CD8-positive, alpha-beta memory T cell (primary cell): ENCODE data around the gene TMEM259. TPM values are rescaled to one million over a fixed set of nuclear protein-coding genes. Genes with fewer than 3 reads are reported as not detected.

Experiments
- CTCF ChIA-PET: fragments of 350-600 bp; sonication (Branson Sonifier 250); formaldehyde crosslinking; loops from one replicate; lab custom pipeline; 2021; ENCODE audit warnings: antibody characterized with exemption; lab: Charles Lee
- POLR2A ChIA-PET: fragments of 350-600 bp; sonication (Branson Sonifier 250); formaldehyde crosslinking; loops from one replicate; lab custom pipeline; 2021; ENCODE audit warnings: antibody characterized with exemption; lab: Charles Lee
- DNase-seq, 5 donors: peaks; one replicate each; pipeline versions ENCODE4 v3.0.0 to v3.0.0-alpha.2; 2020 to 2022; ENCODE audit warnings: mixed read lengths in 1 of 5
- H3K27ac ChIP-seq: one replicate; pipeline ENCODE4 v1.7.0; 2013; ENCODE audit warnings: low read depth, mild to moderate bottlenecking, low read length, moderate library complexity
- H3K27me3 ChIP-seq: 2 replicates; pipeline ENCODE4 v1.7.0; 2013; ENCODE audit warnings: low read length, mild to moderate bottlenecking; ENCODE audit not compliant: insufficient read depth, poor library complexity, severe bottlenecking
- H3K36me3 ChIP-seq: 2 replicates; pipeline ENCODE4 v1.7.0; 2013; ENCODE audit warnings: mild to moderate bottlenecking, low read length, moderate library complexity; ENCODE audit not compliant: insufficient read depth
- H3K4me1 ChIP-seq: 2 replicates; pipeline ENCODE4 v1.7.0; 2013; ENCODE audit warnings: mild to moderate bottlenecking, low read length, moderate library complexity; ENCODE audit not compliant: insufficient read depth
- H3K4me3 ChIP-seq: 2 replicates; pipeline ENCODE4 v1.7.0; 2013; ENCODE audit warnings: mild to moderate bottlenecking, low read length
- H3K9me3 ChIP-seq: 2 replicates; pipeline ENCODE4 v1.7.0; 2013; ENCODE audit warnings: mild to moderate bottlenecking, low read length
- H3K27ac Mint-ChIP-seq, 8 donors: one replicate each; pipeline ENCODE4 v1.8.0; 2020 to 2021; ENCODE audit warnings: mixed read lengths in 8 of 8, mild to moderate bottlenecking in 6 of 8, inconsistent platforms in 3 of 8, moderate library complexity in 3 of 8
- H3K27me3 Mint-ChIP-seq, 2 donors: one replicate each; pipeline ENCODE4 v1.8.0; 2020 to 2021; ENCODE audit warnings: mixed read lengths in 2 of 2, mild to moderate bottlenecking in 1 of 2, moderate library complexity in 1 of 2
- H3K36me3 Mint-ChIP-seq, 3 donors: one replicate each; pipeline ENCODE4 v1.8.0; 2020 to 2021; ENCODE audit warnings: mixed read lengths in 3 of 3, inconsistent platforms in 1 of 3, mild to moderate bottlenecking in 1 of 3
- H3K4me1 Mint-ChIP-seq, 3 donors: one replicate each; pipeline ENCODE4 v1.8.0; 2020 to 2021; ENCODE audit warnings: mixed read lengths in 3 of 3, inconsistent platforms in 1 of 3, mild to moderate bottlenecking in 1 of 3
- H3K4me3 Mint-ChIP-seq, 7 donors: one replicate each; pipeline ENCODE4 v1.8.0; 2020 to 2021; ENCODE audit warnings: mixed read lengths in 7 of 7, mild to moderate bottlenecking in 6 of 7, moderate library complexity in 4 of 7, inconsistent platforms in 2 of 7
- H3K9me3 Mint-ChIP-seq, 5 donors: one replicate each; pipeline ENCODE4 v1.8.0; 2020 to 2022; ENCODE audit warnings: mixed read lengths in 5 of 5, mild to moderate bottlenecking in 3 of 5, moderate library complexity in 2 of 5, inconsistent platforms in 1 of 5
- polyA plus RNA-seq: library from polyadenylated mRNA; unstranded; fragments of 300-500 nt; fragmentation: Illumina TruSeq; gene quantifications from one replicate; pipeline ENCODE4 v1.2.3, GENCODE V29; 2021
- total RNA-seq, 2 experiments: library from RNA; stranded (reverse); gene quantifications; one replicate each; pipeline ENCODE4 v1.2.3, GENCODE V29; 2021

TMEM259 gene
- total and polyA plus RNA-seq, 3 experiments from 2014 or later = 84.6 to 157 (median 151) TPM

- peaks cover 15% of the 10 kb centered on the region for H3K4me1 ChIP-seq
- H3K36me3 ChIP-seq = no peaks in the 10 kb centered on the region
- CTCF ChIA-PET = interaction anchor here (0.6 to 1.2 kb wide), 2 partner anchors 72 to 113 kb away, joined by 3 read pairs; no protein-coding TSS in a partner anchor
- H3K4me3 ChIP-seq = no peak overlapping the region
- no peak for DNase-seq
- H3K9me3 ChIP-seq = no peaks in the 10 kb centered on the region
- no peak overlapping the region for H3K27ac ChIP-seq
- peak overlapping the region in 1 of 8 donors; percentile 74 for H3K27ac Mint-ChIP-seq
- H3K4me1 Mint-ChIP-seq = peaks cover 5 to 24% (median 6%) of the 10 kb centered on the region in 3 donors
- peaks cover 0 to 6% (median 0%) of the 10 kb centered on the region in 5 donors for H3K9me3 Mint-ChIP-seq
- POLR2A ChIA-PET = no interaction called here
- H3K27me3 ChIP-seq = no peaks in the 10 kb centered on the region
- no peak overlapping the region for H3K4me3 Mint-ChIP-seq
- H3K27me3 Mint-ChIP-seq = peaks cover 0 to 2% of the 10 kb centered on the region in 2 donors
- peaks cover 0 to 40% (median 0%) of the 10 kb centered on the region in 3 donors for H3K36me3 Mint-ChIP-seq
These were observed 28.8 kb downstream of the TMEM259 start for GRCh38 chr19:991932-992669.

GRCh38 chr19:991174-991931 is 29.6 kb downstream of the TMEM259 start:
- POLR2A ChIA-PET = interaction anchor here (0.6 kb wide), 1 partner anchor 76 kb away, joined by 7 read pairs; no protein-coding TSS in a partner anchor
- Mint-ChIP-seq H3K4me3 (no peak overlapping the region), H3K9me3 (peaks cover 0 to under 1% (median 0%) of the 10 kb centered on the region in 5 donors), H3K4me1 (peaks cover 3 to 16% (median 6%) of the 10 kb centered on the region in 3 donors), H3K27me3 (peaks cover 0 to 1% of the 10 kb centered on the region in 2 donors), H3K27ac (peak overlapping the region in 1 of 8 donors; percentile 26), H3K36me3 (peaks cover 0 to 47% (median 0%) of the 10 kb centered on the region in 3 donors)
- CTCF ChIA-PET = interaction anchor here (1.2 kb wide), 1 partner anchor 71 kb away, joined by 3 read pairs; no protein-coding TSS in a partner anchor
- Histone ChIP-seq H3K9me3 (no peaks in the 10 kb centered on the region), H3K4me3 (no peak overlapping the region), H3K4me1 (peaks cover 8% of the 10 kb centered on the region), H3K27ac (no peak overlapping the region), H3K27me3 (no peaks in the 10 kb centered on the region), H3K36me3 (no peaks in the 10 kb centered on the region)
- DNase-seq = peak; percentile 29 to 71 (median 56)

GRCh38 chr19:990746-991145 is 30.2 kb downstream of the TMEM259 start:
- H3K27me3 Mint-ChIP-seq = no peaks in the 10 kb centered on the region
- Histone ChIP-seq H3K4me1 (peaks cover 2% of the 10 kb centered on the region), H3K27ac (no peak overlapping the region), H3K4me3 (no peak overlapping the region), H3K9me3 (no peaks in the 10 kb centered on the region), H3K36me3 (no peaks in the 10 kb centered on the region), H3K27me3 (no peaks in the 10 kb centered on the region)
- CTCF ChIA-PET = no interaction called here
- no peak overlapping the region for H3K4me3 Mint-ChIP-seq
- H3K36me3 Mint-ChIP-seq = peaks cover 0 to 48% (median 0%) of the 10 kb centered on the region in 3 donors
- no peak for DNase-seq
- H3K9me3 Mint-ChIP-seq = no peaks in the 10 kb centered on the region
- POLR2A ChIA-PET = no interaction called here
- peak overlapping the region in 2 of 8 donors; percentile 26 to 60 for H3K27ac Mint-ChIP-seq
- H3K4me1 Mint-ChIP-seq = peaks cover 2 to 12% (median 5%) of the 10 kb centered on the region in 3 donors

- no peak for DNase-seq
- Mint-ChIP-seq H3K4me1 (peaks cover 6 to 13% (median 9%) of the 10 kb centered on the region in 3 donors), H3K27me3 (no peaks in the 10 kb centered on the region), H3K36me3 (peaks cover 0 to 52% (median 0%) of the 10 kb centered on the region in 3 donors), H3K4me3 (no peak overlapping the region), H3K27ac (no peak overlapping the region), H3K9me3 (no peaks in the 10 kb centered on the region)
- H3K4me3 ChIP-seq = no peak overlapping the region
- H3K9me3 ChIP-seq = no peaks in the 10 kb centered on the region
- H3K27me3 ChIP-seq = no peaks in the 10 kb centered on the region
- CTCF ChIA-PET = no interaction called here
- peaks cover under 1% of the 10 kb centered on the region for H3K4me1 ChIP-seq
- POLR2A ChIA-PET = no interaction called here
- H3K36me3 ChIP-seq = no peaks in the 10 kb centered on the region
- no peak overlapping the region for H3K27ac ChIP-seq
These were observed 30.8 kb downstream of the TMEM259 start for GRCh38 chr19:990119-990571.

- DNase-seq = peak in 1 of 5 donors; percentile 47
These were observed 31.4 kb downstream of the TMEM259 start for GRCh38 chr19:989381-990081.

GRCh38 chr19:988510-988909 is 32.4 kb downstream of the TMEM259 start:
- peaks cover 0 to 54% (median 0%) of the 10 kb centered on the region in 3 donors for H3K36me3 Mint-ChIP-seq
- CTCF ChIA-PET = interaction anchor here (1.5 to 1.9 kb wide), 2 partner anchors 66 to 125 kb away, joined by 3 to 6 read pairs; no protein-coding TSS in a partner anchor
- H3K27me3 Mint-ChIP-seq = no peaks in the 10 kb centered on the region
- no peaks in the 10 kb centered on the region for H3K36me3 ChIP-seq
- H3K27ac ChIP-seq = no peak overlapping the region
- no peaks in the 10 kb centered on the region for H3K9me3 ChIP-seq
- H3K4me3 Mint-ChIP-seq = peak overlapping the region in 1 of 7 donors; percentile 69
- H3K27ac Mint-ChIP-seq = peak overlapping the region in 1 of 8 donors; percentile 60
- no peak overlapping the region for H3K4me3 ChIP-seq
- POLR2A ChIA-PET = interaction anchor here (0.8 kb wide), 1 partner anchor 15 kb away, joined by 5 read pairs; no protein-coding TSS in a partner anchor
- H3K27me3 ChIP-seq = no peaks in the 10 kb centered on the region
- H3K4me1 ChIP-seq = peaks cover 12% of the 10 kb centered on the region
- no peaks in the 10 kb centered on the region for H3K9me3 Mint-ChIP-seq
- peaks cover 15 to 27% (median 24%) of the 10 kb centered on the region in 3 donors for H3K4me1 Mint-ChIP-seq
- DNase-seq = peak in 1 of 5 donors; percentile 36

More at GRCh38 chr19:989381-990081, 31.4 kb downstream of the TMEM259 start:
- Histone ChIP-seq H3K27me3 (no peaks in the 10 kb centered on the region), H3K36me3 (no peaks in the 10 kb centered on the region), H3K4me3 (no peak overlapping the region), H3K27ac (no peak overlapping the region), H3K4me1 (peaks cover 6% of the 10 kb centered on the region), H3K9me3 (no peaks in the 10 kb centered on the region)
- CTCF ChIA-PET = interaction anchor here (1.5 kb wide), 1 partner anchor 126 kb away, joined by 3 read pairs; no protein-coding TSS in a partner anchor
- Mint-ChIP-seq H3K27ac (peak overlapping the region in 1 of 8 donors; percentile 63), H3K4me3 (no peak overlapping the region), H3K9me3 (no peaks in the 10 kb centered on the region), H3K36me3 (peaks cover 0 to 54% (median 0%) of the 10 kb centered on the region in 3 donors), H3K27me3 (no peaks in the 10 kb centered on the region), H3K4me1 (peaks cover 10 to 19% (median 14%) of the 10 kb centered on the region in 3 donors)
- POLR2A ChIA-PET = interaction anchor here (0.8 kb wide), 1 partner anchor 14 kb away, joined by 5 read pairs; no protein-coding TSS in a partner anchor

GRCh38 chr19:988081-988480 is 32.8 kb downstream of the TMEM259 start:
- H3K27ac Mint-ChIP-seq = no peak overlapping the region
- peaks cover 15% of the 10 kb centered on the region for H3K4me1 ChIP-seq
- H3K4me3 Mint-ChIP-seq = no peak overlapping the region
- H3K36me3 ChIP-seq = no peaks in the 10 kb centered on the region
- CTCF ChIA-PET = interaction anchor here (0.7 to 1.9 kb wide), 3 partner anchors 8 to 124 kb away, joined by 3 to 6 read pairs (median 3); no protein-coding TSS in a partner anchor
- H3K27me3 Mint-ChIP-seq = no peaks in the 10 kb centered on the region
- H3K9me3 ChIP-seq = no peaks in the 10 kb centered on the region
- H3K27ac ChIP-seq = no peak overlapping the region
- H3K36me3 Mint-ChIP-seq = peaks cover 0 to 49% (median 0%) of the 10 kb centered on the region in 3 donors
- peak in 1 of 5 donors; percentile 38 for DNase-seq
- no peaks in the 10 kb centered on the region for H3K27me3 ChIP-seq
- H3K4me3 ChIP-seq = no peak overlapping the region
- POLR2A ChIA-PET = no interaction called here
- H3K9me3 Mint-ChIP-seq = no peaks in the 10 kb centered on the region
- peaks cover 15 to 27% (median 24%) of the 10 kb centered on the region in 3 donors for H3K4me1 Mint-ChIP-seq
